ENCODE results near the gene HOXD13.

The HOXD13 gene

GRCh38 chr2:176135035-176135440, 42.5 kb downstream of the HOXD13 start:
- no peak overlapping the region for H2AFZ ChIP-seq (ENCODE audit: low read length)

GRCh38 chr2:176136374-176137251, 44.1 kb downstream of the HOXD13 start:
- Histone ChIP-seq H3K4me3 (ENCODE audit: low read length) (no peak overlapping the region), H3K4me2 (ENCODE audit: low read depth, low read length) (peak overlapping the region; percentile 21; the same call in 1 of the 2 replicates), H2AFZ (ENCODE audit: low read length) (no peak overlapping the region), H3K9ac (ENCODE audit: low read length) (no peak overlapping the region), H3K27me3 (replicated peaks; ENCODE audit: insufficient read depth, low read length) (peaks cover 11% of the 10 kb centered on the region; the same call in 1 of the 2 replicates), H3K27ac (ENCODE audit: low read length) (no peak overlapping the region), H3K79me2 (ENCODE audit: low read length) (no peaks in the 10 kb centered on the region), H4K20me1 (ENCODE audit: insufficient read depth, low read length) (no peaks in the 10 kb centered on the region), H3F3A (ENCODE audit: insufficient read depth, low read length) (no peaks in the 10 kb centered on the region), H3K9me2 (replicated peaks; ENCODE audit: insufficient read depth, low read length) (no peaks in the 10 kb centered on the region), H3K36me3 (replicated peaks; ENCODE audit: insufficient read depth, low read length) (no peaks in the 10 kb centered on the region), H3K9me3 (replicated peaks; ENCODE audit: insufficient read depth, low read length) (no peaks in the 10 kb centered on the region), H3K4me1 (ENCODE audit: low read length) (peaks cover 13% of the 10 kb centered on the region)
- TF ChIP-seq CTCF (IDR thresholded peaks at IDR 0.05; ENCODE audit: low read length) (no peak), EZH2 (optimal IDR thresholded peaks at IDR 0.05; ENCODE audit: low read depth, low read length) (no peak), EZH2phosphoT487 (IDR thresholded peaks at IDR 0.05; ENCODE audit: low read length) (no peak)
- no peak for DNase-seq

More at GRCh38 chr2:176135035-176135440, 42.5 kb downstream of the HOXD13 start:
- Histone ChIP-seq H3K4me1 (ENCODE audit: low read length) (peaks cover 13% of the 10 kb centered on the region), H4K20me1 (ENCODE audit: insufficient read depth, low read length) (no peaks in the 10 kb centered on the region), H3K4me2 (ENCODE audit: low read depth, low read length) (no peak overlapping the region), H3K9me2 (replicated peaks; ENCODE audit: insufficient read depth, low read length) (no peaks in the 10 kb centered on the region), H3K36me3 (replicated peaks; ENCODE audit: insufficient read depth, low read length) (no peaks in the 10 kb centered on the region), H3K27me3 (replicated peaks; ENCODE audit: insufficient read depth, low read length) (peaks cover 15% of the 10 kb centered on the region; the same call in 1 of the 2 replicates), H3K9me3 (replicated peaks; ENCODE audit: insufficient read depth, low read length) (no peaks in the 10 kb centered on the region), H3F3A (ENCODE audit: insufficient read depth, low read length) (no peaks in the 10 kb centered on the region), H3K27ac (ENCODE audit: low read length) (no peak overlapping the region), H3K9ac (ENCODE audit: low read length) (no peak overlapping the region), H3K4me3 (ENCODE audit: low read length) (no peak overlapping the region), H3K79me2 (ENCODE audit: low read length) (no peaks in the 10 kb centered on the region)
- no peak for TF ChIP-seq EZH2 (optimal IDR thresholded peaks at IDR 0.05; ENCODE audit: low read depth, low read length)
- no peak for TF ChIP-seq CTCF (IDR thresholded peaks at IDR 0.05; ENCODE audit: low read length)
- TF ChIP-seq EZH2phosphoT487 (IDR thresholded peaks at IDR 0.05; ENCODE audit: low read length): no peak
- DNase-seq: no peak

DNA sequence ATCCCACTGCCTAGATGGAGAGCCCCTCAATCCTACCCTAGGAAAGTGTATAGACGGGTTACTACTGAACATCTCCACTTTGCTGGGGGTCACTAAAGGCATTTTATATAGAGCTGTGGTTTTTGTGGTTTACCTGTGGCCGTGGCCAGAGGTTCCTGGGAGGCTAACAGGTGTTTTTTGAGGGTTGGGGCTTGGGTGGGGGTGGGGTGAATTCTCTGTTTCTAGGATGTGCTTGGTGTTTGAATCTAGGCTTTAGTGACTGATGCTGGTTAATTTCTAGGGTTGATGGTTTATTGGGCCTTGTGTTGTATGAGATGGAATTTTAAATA, 44.7 kb downstream of the HOXD13 start:
- Histone ChIP-seq H3K9me2 (replicated peaks; ENCODE audit: insufficient read depth, low read length) (no peaks in the 10 kb centered on the region), H3K79me2 (ENCODE audit: low read length) (no peaks in the 10 kb centered on the region), H3F3A (ENCODE audit: insufficient read depth, low read length) (no peaks in the 10 kb centered on the region), H4K20me1 (ENCODE audit: insufficient read depth, low read length) (no peaks in the 10 kb centered on the region), H3K4me3 (ENCODE audit: low read length) (no peak overlapping the region), H3K36me3 (replicated peaks; ENCODE audit: insufficient read depth, low read length) (no peaks in the 10 kb centered on the region), H3K9me3 (replicated peaks; ENCODE audit: insufficient read depth, low read length) (no peaks in the 10 kb centered on the region), H3K9ac (ENCODE audit: low read length) (no peak overlapping the region), H3K27ac (ENCODE audit: low read length) (no peak overlapping the region), H3K27me3 (replicated peaks; ENCODE audit: insufficient read depth, low read length) (peaks cover 9% of the 10 kb centered on the region; the same call in 1 of the 2 replicates), H3K4me2 (ENCODE audit: low read depth, low read length) (peak overlapping the region; percentile 21; the same call in 1 of the 2 replicates), H3K4me1 (ENCODE audit: low read length) (peaks cover 13% of the 10 kb centered on the region), H2AFZ (ENCODE audit: low read length) (no peak overlapping the region)
- TF ChIP-seq EZH2phosphoT487 (IDR thresholded peaks at IDR 0.05; ENCODE audit: low read length) (no peak), EZH2 (optimal IDR thresholded peaks at IDR 0.05; ENCODE audit: low read depth, low read length) (no peak), CTCF (IDR thresholded peaks at IDR 0.05; ENCODE audit: low read length) (no peak)
- DNase-seq: peak; percentile 77

All from MM.1S (cell line).